IPS-15b (cell line): Measurements from ENCODE around the gene KRT33A.

Experiments used
- H3K27me3 ChIP-seq: one replicate; pipeline ENCODE4 v1.6.1; 2013; ENCODE audit warnings: low read length; ENCODE audit not compliant: control insufficient read depth, insufficient read depth
- H3K36me3 ChIP-seq: one replicate; pipeline ENCODE4 v1.6.1; 2013; ENCODE audit warnings: low read length; ENCODE audit not compliant: control insufficient read depth, insufficient read depth
- H3K4me1 ChIP-seq: one replicate; pipeline ENCODE4 v1.6.1; 2013; ENCODE audit warnings: mild to moderate bottlenecking, low read length; ENCODE audit not compliant: control insufficient read depth, insufficient read depth
- H3K4me3 ChIP-seq: one replicate; pipeline ENCODE4 v1.5.1; 2013; ENCODE audit warnings: low read depth, low read length
- H3K9ac ChIP-seq: one replicate; pipeline ENCODE4 v1.6.1; 2013; ENCODE audit warnings: low read depth, mild to moderate bottlenecking, low read length
- H3K9me3 ChIP-seq: one replicate; pipeline ENCODE4 v1.6.1; 2013; ENCODE audit warnings: mild to moderate bottlenecking, low read length; ENCODE audit not compliant: control insufficient read depth, insufficient read depth

The KRT33A gene

DNA sequence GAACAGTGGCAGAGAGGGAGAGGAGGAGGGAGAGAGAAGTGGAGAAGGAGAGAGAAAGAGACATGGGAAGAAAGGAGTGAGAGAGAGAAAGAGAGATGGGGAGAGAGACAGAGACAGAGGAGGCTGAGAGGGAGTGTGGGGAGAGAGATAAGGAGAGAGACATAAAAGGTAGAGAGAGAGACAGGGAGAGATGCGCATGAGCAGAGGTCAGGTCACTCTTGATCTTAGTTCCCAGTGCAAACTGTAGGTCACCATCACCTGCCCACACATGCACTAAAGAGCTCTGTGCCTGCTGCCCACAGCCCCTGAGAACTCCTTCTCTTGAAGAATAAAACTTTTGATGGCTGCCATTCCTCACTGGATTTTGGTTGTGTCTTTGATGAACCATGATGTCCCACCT lies 14.9 kb downstream of the KRT33A start:
- no peak overlapping the region for H3K9ac ChIP-seq
- no peaks in the 10 kb centered on the region for H3K4me1 ChIP-seq
- no peaks in the 10 kb centered on the region for H3K27me3 ChIP-seq
- no peaks in the 10 kb centered on the region for H3K36me3 ChIP-seq
- H3K9me3 ChIP-seq: no peaks in the 10 kb centered on the region
- H3K4me3 ChIP-seq: no peak overlapping the region

DNA sequence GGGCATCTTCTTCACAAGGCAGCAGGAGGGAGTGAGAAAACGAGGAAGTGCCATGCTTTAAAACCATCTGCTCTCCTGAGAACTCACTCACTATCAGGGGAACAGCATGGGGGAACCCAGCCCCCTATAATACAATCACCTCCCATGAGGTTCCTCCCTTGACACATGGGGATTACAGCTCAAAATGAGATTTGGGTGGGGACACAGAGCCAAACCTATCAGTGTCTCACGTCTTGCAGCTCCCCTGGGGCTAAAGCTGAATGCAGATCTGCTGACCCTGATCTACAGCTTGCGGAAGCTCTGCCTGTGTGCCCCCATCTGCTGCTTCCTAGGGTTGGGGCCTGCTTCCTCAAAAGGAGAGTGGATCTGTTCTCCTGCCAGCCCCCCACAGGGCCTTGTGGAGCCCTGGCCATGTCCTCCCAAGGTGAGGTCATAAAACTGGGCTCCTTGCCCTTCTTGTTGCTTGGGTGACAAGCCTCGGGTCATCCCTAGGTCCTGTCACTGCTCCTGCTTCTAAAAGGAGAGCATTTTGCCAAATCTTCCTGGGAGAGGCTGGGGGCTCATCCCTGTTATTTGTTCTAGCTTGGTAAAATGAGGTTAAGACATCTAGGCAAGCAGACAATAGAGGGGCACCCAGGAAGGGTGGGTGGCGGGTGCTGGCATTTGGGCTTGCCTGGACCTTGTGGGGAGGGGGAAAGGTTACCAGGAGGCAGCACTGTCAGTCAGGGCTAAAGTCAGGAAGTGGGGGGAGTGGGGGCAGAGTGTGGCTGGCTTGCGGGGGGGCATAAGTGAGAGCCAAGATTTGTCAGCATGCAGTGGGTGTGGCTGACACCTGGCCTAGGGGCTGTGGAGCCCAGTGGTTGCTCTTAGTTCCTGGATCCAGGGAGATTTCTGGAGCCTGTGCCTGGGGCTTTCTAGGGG lies 16.0 kb downstream of the KRT33A start:
- no peaks in the 10 kb centered on the region for H3K27me3 ChIP-seq
- H3K9me3 ChIP-seq: no peaks in the 10 kb centered on the region
- H3K4me3 ChIP-seq: no peak overlapping the region
- H3K9ac ChIP-seq: no peak overlapping the region
- H3K36me3 ChIP-seq: no peaks in the 10 kb centered on the region
- no peaks in the 10 kb centered on the region for H3K4me1 ChIP-seq

DNA sequence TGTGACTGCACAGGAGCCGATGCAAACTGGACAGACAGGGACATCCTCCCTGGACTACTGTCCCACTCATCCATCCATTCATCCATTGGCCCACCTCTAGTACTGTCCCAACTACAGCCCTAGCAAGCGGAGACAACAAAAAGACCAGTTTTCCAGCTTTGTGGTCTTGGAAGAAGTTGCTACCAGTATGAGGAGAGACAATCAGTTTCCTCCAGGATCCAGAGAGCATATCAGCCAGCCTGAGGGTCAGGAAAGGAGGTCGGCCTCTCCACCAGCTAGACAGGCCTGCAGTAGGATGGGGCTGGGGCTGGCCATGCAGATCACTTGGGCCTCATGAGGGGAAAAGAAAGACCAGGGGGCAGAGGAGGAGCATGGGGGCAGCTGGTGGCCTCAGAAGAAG lies 16.8 kb downstream of the KRT33A start:
- H3K9me3 ChIP-seq: no peaks in the 10 kb centered on the region
- H3K36me3 ChIP-seq: no peaks in the 10 kb centered on the region
- no peak overlapping the region for H3K9ac ChIP-seq
- H3K4me1 ChIP-seq: no peaks in the 10 kb centered on the region
- H3K27me3 ChIP-seq: no peaks in the 10 kb centered on the region
- H3K4me3 ChIP-seq: no peak overlapping the region

DNA sequence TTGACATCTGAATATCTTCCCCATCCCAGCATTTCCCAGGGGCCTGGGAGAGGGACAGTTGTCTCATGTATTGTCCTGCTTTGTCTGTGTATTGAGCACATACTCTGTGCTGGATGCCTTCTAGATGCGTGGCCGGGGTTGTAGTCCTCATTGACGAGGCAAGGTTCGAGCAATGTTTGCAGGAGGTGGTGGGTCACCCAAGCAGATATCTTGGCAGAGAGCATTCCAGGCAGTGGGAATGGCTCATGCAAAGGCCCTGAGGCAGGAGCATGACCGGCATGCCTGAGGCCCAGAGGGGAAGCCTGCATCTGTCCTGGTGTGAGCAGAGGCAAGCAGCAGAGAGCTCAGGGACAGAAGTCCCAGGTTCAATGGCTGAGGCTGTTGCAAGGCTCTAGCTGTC lies 17.5 kb downstream of the KRT33A start:
- H3K4me1 ChIP-seq: no peaks in the 10 kb centered on the region
- no peaks in the 10 kb centered on the region for H3K27me3 ChIP-seq
- H3K36me3 ChIP-seq: no peaks in the 10 kb centered on the region
- no peak overlapping the region for H3K9ac ChIP-seq
- H3K4me3 ChIP-seq: no peak overlapping the region
- no peaks in the 10 kb centered on the region for H3K9me3 ChIP-seq

DNA sequence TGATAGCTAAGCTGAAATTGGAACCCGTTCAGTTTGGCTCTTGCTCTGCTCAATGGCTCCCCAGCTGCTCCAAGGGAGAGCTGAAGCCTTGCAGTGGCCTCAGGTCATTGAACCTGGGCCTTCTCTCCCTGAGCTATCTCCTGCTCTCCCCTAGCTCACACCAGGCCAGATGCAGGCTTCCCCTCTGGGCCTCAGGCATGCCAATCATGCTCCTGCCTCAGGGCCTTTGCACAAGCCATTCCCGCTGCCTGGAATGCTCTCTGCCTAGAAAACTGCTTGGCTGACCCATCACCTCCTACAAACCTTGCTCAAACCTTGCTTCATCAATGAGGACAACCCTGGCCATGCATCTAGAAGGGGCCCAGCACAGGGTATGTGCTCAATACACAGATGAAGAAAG lies 18.4 kb downstream of the KRT33A start:
- H3K4me1 ChIP-seq: no peaks in the 10 kb centered on the region
- H3K27me3 ChIP-seq: no peaks in the 10 kb centered on the region
- H3K36me3 ChIP-seq: no peaks in the 10 kb centered on the region
- H3K4me3 ChIP-seq: no peak overlapping the region
- no peaks in the 10 kb centered on the region for H3K9me3 ChIP-seq
- H3K9ac ChIP-seq: no peak overlapping the region

DNA sequence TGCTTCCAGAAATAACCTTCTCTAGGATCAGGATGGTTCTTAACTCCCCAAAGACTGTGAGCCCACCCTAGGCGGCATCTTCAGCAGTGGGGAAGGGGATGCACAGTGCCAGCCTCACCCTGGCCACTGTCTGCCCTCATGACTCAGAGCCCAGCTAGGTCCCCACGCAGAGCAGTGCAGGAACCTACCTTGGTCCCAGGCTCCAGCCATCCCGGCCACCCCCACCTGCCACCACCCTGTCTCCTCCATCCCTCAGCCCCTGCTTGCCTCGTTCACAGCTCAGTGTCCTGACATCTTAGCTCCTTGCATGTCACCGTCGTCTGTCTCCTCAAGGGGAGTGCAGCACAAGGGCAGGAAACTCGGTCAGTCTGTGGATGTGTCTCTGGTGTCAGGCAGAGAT lies 19.0 kb downstream of the KRT33A start:
- no peaks in the 10 kb centered on the region for H3K9me3 ChIP-seq
- H3K36me3 ChIP-seq: no peaks in the 10 kb centered on the region
- no peaks in the 10 kb centered on the region for H3K4me1 ChIP-seq
- H3K9ac ChIP-seq: no peak overlapping the region
- H3K4me3 ChIP-seq: no peak overlapping the region
- no peaks in the 10 kb centered on the region for H3K27me3 ChIP-seq

DNA sequence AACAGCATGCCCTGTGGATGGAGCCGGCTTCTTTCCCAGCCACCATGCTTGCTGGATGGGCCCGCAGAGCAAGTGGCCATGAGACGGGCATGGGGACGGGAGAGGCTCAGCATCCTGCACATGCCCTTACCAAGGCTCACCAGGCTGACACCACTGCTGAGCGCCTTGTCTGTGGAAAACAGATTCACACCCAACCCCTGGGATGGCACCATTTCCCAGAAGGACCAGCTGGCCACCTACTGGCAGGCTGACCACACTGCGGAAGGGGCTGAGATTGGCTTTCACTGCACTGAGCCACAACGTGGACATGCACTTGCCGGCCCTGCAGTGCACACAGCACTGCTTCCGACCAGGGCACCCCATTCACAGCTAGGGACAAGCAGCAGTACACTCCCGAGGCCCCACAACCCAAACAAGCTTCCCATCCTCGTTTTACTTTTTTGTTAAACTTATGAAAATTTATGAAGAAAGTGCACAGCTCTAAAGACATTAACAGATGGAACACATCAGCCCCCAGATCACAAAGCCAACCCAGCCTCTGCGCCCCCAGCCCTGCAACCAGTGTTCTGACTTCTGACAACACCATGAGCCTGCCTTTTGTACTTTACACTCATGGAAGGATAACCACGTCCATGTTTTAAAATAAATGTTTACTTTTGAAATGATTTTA lies 21.2 kb downstream of the KRT33A start:
- Histone ChIP-seq H3K36me3 (no peaks in the 10 kb centered on the region), H3K27me3 (no peaks in the 10 kb centered on the region), H3K4me1 (no peaks in the 10 kb centered on the region), H3K4me3 (no peak overlapping the region), H3K9ac (no peak overlapping the region), H3K9me3 (no peaks in the 10 kb centered on the region)

DNA sequence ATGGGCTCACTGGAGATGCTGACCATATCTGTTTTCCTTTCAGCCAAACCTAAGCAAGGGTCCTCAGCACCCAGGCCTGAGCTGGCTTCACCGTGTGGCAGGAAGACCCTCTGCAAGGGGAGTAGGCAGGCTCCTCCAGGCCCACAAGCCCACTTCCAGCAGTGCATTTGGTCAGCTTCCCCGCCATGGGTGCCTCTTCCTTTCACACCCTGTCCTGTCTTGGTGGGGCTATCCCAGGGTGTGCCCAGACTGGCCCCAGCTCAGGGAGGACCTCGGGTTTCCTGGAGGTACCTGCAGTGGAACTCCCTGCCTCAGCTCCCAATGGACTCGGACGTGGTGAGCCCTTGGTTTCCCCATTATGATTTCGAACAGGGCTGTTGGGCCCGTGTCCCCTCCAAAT lies 22.4 kb downstream of the KRT33A start:
- no peaks in the 10 kb centered on the region for H3K4me1 ChIP-seq
- no peak overlapping the region for H3K9ac ChIP-seq
- no peaks in the 10 kb centered on the region for H3K9me3 ChIP-seq
- no peaks in the 10 kb centered on the region for H3K27me3 ChIP-seq
- no peaks in the 10 kb centered on the region for H3K36me3 ChIP-seq
- H3K4me3 ChIP-seq: no peak overlapping the region

DNA sequence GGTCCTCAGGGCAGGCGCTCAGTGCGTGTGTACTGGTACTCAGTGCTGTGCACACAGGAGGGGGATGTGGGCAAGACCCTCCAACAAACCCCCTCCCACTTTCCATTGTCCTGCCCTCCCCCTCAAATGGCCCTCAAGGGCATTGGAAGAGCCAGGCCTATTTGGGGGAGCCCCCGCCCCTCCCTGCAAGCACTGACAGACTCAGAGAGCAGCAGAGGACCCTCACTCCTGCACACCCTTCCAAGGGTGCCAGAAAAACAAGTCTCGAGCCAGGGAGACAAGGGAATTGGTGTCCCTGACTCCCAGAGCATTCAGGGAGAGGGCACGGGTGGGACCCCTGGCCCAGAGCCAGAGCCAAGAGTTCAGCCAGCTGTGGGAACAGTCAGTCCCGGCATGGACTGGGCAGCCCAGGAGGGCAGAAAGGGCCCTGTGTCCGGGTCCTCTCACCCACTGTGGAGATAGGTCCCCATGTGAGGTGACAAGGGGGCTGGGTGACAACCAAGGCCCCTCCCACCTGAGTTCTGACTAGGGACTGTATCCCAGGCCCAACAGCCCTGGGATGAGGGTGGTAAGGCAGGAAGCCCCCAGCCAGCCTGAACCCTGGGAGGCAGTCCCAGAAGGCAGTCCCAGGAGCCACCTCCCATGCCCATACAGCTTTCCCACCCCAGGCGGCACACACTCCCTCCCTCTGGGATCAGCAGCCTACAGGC lies 23.1 kb downstream of the KRT33A start:
- Histone ChIP-seq H3K4me1 (no peaks in the 10 kb centered on the region), H3K27me3 (no peaks in the 10 kb centered on the region), H3K9ac (no peak overlapping the region), H3K9me3 (no peaks in the 10 kb centered on the region), H3K36me3 (no peaks in the 10 kb centered on the region), H3K4me3 (no peak overlapping the region)

DNA sequence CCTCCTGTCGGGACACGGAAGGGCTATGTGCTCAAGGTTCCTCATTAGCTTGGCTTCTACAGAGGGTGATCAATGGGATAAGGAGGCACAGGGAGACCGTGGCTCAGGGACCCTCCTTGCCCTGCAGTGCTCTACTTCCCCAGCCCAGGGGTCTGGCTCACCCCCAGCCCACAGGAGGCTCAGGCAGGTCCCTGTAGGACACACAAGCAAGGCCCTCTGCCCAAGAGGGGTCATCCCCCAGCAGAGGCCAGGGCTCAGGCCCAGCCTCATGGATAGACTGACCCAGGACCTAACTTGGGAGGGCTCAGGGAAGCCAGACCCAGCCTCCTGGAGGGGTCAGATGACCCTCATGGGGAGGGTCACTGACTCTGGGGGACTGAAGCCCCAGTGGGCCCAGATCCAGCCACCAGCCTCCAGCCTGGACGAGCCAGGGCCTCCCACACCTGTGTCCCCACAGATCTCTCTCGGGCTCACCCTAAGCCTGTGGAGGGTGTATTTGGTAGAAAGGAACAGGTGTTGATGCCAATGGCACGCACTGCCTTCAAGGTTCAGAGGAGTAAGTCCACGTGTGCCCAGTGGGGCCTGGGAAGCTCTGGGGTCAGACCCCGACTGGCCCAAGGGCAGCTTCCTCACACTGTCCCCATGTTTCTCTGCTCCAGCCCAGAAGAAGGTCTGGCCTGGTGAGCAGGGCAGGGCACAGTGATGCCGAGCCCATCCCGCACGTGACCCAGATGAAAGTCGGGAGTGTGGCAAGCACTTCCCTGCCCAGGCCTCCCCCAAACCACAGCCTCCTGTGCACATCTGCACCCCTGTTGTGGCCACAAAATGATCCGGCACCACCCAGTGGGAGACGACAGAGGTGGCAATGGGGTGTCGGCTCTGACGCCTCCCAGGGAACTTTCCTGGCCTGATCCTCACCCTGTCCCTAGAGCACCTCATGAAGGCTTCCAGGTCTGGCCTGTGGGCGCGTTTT lies 24.2 kb downstream of the KRT33A start:
- Histone ChIP-seq H3K27me3 (no peaks in the 10 kb centered on the region), H3K9me3 (no peaks in the 10 kb centered on the region), H3K36me3 (no peaks in the 10 kb centered on the region), H3K4me1 (no peaks in the 10 kb centered on the region), H3K9ac (no peak overlapping the region), H3K4me3 (no peak overlapping the region)

DNA sequence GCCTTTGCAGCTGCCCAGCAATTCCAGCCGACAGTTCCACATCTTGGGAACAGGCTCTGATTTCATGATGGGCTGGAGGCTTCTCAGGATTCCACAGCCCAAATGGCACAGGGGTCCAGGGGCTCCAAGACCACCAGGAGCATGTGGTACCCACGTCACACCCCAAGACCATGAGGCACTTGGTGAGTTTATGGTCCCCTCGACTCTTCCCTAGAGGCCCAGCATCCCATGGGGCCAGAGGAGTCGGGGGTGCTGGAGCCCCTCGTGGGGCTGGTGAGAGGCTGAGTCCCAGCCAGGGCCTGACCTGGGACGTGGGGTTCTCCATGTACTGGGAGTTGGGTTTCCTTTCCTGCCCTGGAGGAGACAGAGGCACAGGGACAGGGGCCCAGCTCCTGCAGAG lies 25.0 kb downstream of the KRT33A start:
- Histone ChIP-seq H3K4me1 (no peaks in the 10 kb centered on the region), H3K4me3 (no peak overlapping the region), H3K9me3 (no peaks in the 10 kb centered on the region), H3K27me3 (no peaks in the 10 kb centered on the region), H3K36me3 (no peaks in the 10 kb centered on the region), H3K9ac (no peak overlapping the region)
